OCI-LY1 (cell line): ENCODE results near the gene DYRK3.
A peak's percentile ranks its signal among the peaks of the same experiment; 100 is the strongest.

Source experiments
- H2AFZ ChIP-seq: fragments of 200-600 bp; sonication (generic), shearing (Covaris generic); 2 replicates; pipeline ENCODE4 v1.6.0; 2014; ENCODE audit warnings: antibody characterized with exemption, mild to moderate bottlenecking, low read length
- H3F3A ChIP-seq: fragments of 200-600 bp; sonication (generic), shearing (Covaris generic); 2 replicates; pipeline ENCODE4 v1.6.0; 2014; ENCODE audit warnings: mild to moderate bottlenecking, antibody characterized with exemption, low read length, moderate library complexity; ENCODE audit not compliant: insufficient read depth
- H3K27ac ChIP-seq: fragments of 200-600 bp; sonication (generic); 2 replicates; pipeline ENCODE4 v1.5.1; 2014; ENCODE audit warnings: low read length, mixed run types, mild to moderate bottlenecking, low read depth; ENCODE audit not compliant: poor library complexity, severe bottlenecking
- H3K27me3 ChIP-seq: fragments of 200-600 bp; sonication (generic); 2 replicates; pipeline ENCODE4 v1.6.0; 2014; ENCODE audit warnings: antibody characterized with exemption, mild to moderate bottlenecking, low read length, moderate library complexity; ENCODE audit not compliant: insufficient read depth
- H3K36me3 ChIP-seq: fragments of 200-600 bp; sonication (generic); 2 replicates; pipeline ENCODE4 v1.6.1; 2014; ENCODE audit warnings: mild to moderate bottlenecking, antibody characterized with exemption, low read length, moderate library complexity, mixed read lengths; ENCODE audit not compliant: insufficient read depth
- H3K4me1 ChIP-seq: fragments of 200-600 bp; sonication (generic); 2 replicates; pipeline ENCODE4 v1.5.1; 2014; ENCODE audit warnings: mild to moderate bottlenecking, low read length, moderate library complexity; ENCODE audit not compliant: insufficient read depth, severe bottlenecking
- H3K4me2 ChIP-seq: fragments of 200-600 bp; sonication (generic), shearing (Covaris generic); 2 replicates; pipeline ENCODE4 v1.6.1; 2014; ENCODE audit warnings: low read length
- H3K4me3 ChIP-seq: fragments of 200-600 bp; sonication (generic); 2 replicates; pipeline ENCODE4 v1.5.1; 2014; ENCODE audit warnings: low read length, low read depth, mild to moderate bottlenecking, mixed read lengths; ENCODE audit not compliant: poor library complexity, severe bottlenecking
- H3K79me2 ChIP-seq: fragments of 200-600 bp; shearing (Covaris generic); 2 replicates; pipeline ENCODE4 v1.6.1; 2016; ENCODE audit warnings: mixed run types, low read length, mixed read lengths; ENCODE audit not compliant: insufficient read depth
- H3K9ac ChIP-seq: fragments of 200-600 bp; sonication (generic), shearing (Covaris generic); 2 replicates; pipeline ENCODE4 v1.6.1; 2014; ENCODE audit warnings: mild to moderate bottlenecking, low read length, mixed read lengths
- H3K9me2 ChIP-seq: fragments of 200-600 bp; sonication (generic), shearing (Covaris generic); 2 replicates; pipeline ENCODE4 v1.6.1; 2014; ENCODE audit warnings: low read depth, mild to moderate bottlenecking, low read length, mixed read lengths
- H3K9me3 ChIP-seq: fragments of 200-600 bp; shearing (Covaris generic); 2 replicates; pipeline ENCODE4 v1.6.1; 2014; ENCODE audit warnings: low read length, mixed read lengths
- H4K20me1 ChIP-seq: fragments of 200-600 bp; sonication (generic), shearing (Covaris generic); 2 replicates; pipeline ENCODE4 v1.6.0; 2016; ENCODE audit warnings: mild to moderate bottlenecking, low read length; ENCODE audit not compliant: insufficient read depth
- EZH2 ChIP-seq: fragments of 200-600 bp; sonication (generic), shearing (Covaris generic); IDR thresholded peaks from 2 replicates; pipeline ENCODE4 v1.8.0; 2017; ENCODE audit warnings: borderline replicate concordance, mixed run types, mild to moderate bottlenecking, antibody characterized with exemption, low read length, moderate library complexity, mixed read lengths
- TF ChIP-seq, protein P1 (sequence below): fragments of 200-600 bp; sonication (generic), shearing (Covaris generic); IDR thresholded peaks from 2 replicates; pipeline ENCODE4 v1.5.1; 2017; ENCODE audit warnings: mild to moderate bottlenecking, antibody characterized with exemption, low read length, moderate library complexity, mixed read lengths

The DYRK3 gene

DNA sequence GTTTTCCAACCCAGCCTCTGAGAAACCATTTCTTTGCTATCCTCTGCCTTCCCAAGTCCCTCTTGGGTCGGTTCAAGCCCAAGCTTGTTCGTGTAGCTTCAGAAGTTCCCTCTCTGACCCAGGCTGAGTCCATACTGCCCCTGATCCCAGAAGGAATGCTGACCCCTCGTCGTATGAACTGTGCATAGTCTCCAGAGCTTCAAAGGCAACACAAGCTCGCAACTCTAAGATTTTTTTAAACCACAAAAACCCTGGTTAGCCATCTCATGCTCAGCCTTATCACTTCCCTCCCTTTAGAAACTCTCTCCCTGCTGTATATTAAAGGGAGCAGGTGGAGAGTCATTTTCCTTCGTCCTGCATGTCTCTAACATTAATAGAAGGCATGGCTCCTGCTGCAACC is 46.8 kb upstream of the DYRK3 start:
- Histone ChIP-seq H3K27ac (no peak overlapping the region), H3K4me1 (peaks cover 6% of the 10 kb centered on the region), H3F3A (no peaks in the 10 kb centered on the region), H3K9me3 (no peaks in the 10 kb centered on the region), H3K4me3 (no peak overlapping the region), H2AFZ (no peak overlapping the region), H3K36me3 (peaks cover 90% of the 10 kb centered on the region), H4K20me1 (no peaks in the 10 kb centered on the region), H3K9ac (no peak overlapping the region), H3K9me2 (no peaks in the 10 kb centered on the region), H3K4me2 (no peak overlapping the region), H3K79me2 (no peaks in the 10 kb centered on the region), H3K27me3 (no peaks in the 10 kb centered on the region)
- no peak for TF ChIP-seq EZH2
- TF ChIP-seq, protein P1, sequence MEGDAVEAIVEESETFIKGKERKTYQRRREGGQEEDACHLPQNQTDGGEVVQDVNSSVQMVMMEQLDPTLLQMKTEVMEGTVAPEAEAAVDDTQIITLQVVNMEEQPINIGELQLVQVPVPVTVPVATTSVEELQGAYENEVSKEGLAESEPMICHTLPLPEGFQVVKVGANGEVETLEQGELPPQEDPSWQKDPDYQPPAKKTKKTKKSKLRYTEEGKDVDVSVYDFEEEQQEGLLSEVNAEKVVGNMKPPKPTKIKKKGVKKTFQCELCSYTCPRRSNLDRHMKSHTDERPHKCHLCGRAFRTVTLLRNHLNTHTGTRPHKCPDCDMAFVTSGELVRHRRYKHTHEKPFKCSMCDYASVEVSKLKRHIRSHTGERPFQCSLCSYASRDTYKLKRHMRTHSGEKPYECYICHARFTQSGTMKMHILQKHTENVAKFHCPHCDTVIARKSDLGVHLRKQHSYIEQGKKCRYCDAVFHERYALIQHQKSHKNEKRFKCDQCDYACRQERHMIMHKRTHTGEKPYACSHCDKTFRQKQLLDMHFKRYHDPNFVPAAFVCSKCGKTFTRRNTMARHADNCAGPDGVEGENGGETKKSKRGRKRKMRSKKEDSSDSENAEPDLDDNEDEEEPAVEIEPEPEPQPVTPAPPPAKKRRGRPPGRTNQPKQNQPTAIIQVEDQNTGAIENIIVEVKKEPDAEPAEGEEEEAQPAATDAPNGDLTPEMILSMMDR, result no peak

DNA sequence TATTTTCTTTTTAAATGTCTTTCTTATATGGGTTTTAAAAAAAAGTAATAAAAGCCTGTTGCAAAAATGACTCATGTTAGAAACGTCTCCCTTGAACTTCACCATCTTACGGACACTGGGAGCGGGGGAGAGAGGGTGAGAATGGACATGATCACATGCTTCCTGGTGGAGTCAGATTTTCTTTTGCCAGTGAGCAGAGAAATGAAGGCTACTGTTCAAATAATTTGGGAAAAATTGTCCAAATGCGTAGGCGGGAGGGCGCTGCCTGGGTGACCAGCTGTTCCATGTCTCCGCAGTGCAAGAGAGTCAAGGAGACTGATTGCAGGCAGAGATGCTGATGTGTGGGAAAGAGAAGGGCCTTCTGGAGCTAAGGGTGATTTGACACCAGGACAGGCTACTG is 46.1 kb upstream of the DYRK3 start:
- TF ChIP-seq EZH2, result no peak
- TF ChIP-seq, protein P1, result no peak
- Histone ChIP-seq H4K20me1 (no peaks in the 10 kb centered on the region), H3K79me2 (no peaks in the 10 kb centered on the region), H2AFZ (no peak overlapping the region), H3K9me2 (no peaks in the 10 kb centered on the region), H3F3A (no peaks in the 10 kb centered on the region), H3K9ac (no peak overlapping the region), H3K4me3 (no peak overlapping the region), H3K27me3 (no peaks in the 10 kb centered on the region), H3K27ac (no peak overlapping the region), H3K9me3 (no peaks in the 10 kb centered on the region), H3K4me2 (no peak overlapping the region), H3K4me1 (peaks cover 6% of the 10 kb centered on the region), H3K36me3 (peaks cover 91% of the 10 kb centered on the region)

DNA sequence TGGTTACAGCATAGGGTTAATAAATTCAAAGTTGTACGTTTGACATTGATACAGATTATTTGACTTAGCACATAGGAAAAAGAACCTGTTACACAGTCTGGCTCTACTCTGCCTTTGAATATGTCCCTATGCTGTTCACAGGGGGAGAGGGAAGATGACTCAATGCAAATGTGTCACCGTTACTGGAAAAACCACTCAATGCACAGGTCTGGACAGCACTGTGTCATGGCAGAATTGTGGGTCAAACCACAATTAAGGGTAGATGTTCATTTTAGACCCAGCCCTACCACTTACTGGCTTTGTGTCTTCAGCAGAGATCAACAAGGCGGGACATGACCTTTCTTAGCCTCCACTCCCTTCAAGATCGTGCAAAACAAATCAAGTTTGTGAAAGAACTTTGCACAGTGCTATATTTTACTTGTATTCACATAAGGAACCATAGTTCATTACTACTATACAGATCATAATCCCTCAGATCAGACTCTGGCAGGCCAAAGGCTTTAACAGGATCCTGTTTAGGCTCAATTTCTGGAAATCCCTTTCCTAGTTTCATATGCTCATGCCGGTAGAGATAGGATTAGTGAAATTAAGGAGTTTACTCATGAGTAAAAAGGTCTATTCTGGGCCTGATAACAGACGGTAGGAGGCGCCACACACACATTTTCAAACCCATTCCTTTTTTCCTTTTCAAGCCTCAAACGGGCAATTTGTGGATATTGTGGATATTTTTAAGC is 45.1 kb upstream of the DYRK3 start:
- no peak overlapping the region for H3K4me2 ChIP-seq
- TF ChIP-seq, protein P1, result peak; percentile 75
- TF ChIP-seq EZH2, result no peak
- H3K27me3 ChIP-seq, result no peaks in the 10 kb centered on the region
- H3K4me1 ChIP-seq, result peaks cover 6% of the 10 kb centered on the region
- H2AFZ ChIP-seq, result no peak overlapping the region
- H3K4me3 ChIP-seq, result no peak overlapping the region
- no peaks in the 10 kb centered on the region for H3K9me3 ChIP-seq
- H3K9me2 ChIP-seq, result no peaks in the 10 kb centered on the region
- no peak overlapping the region for H3K9ac ChIP-seq
- no peaks in the 10 kb centered on the region for H3F3A ChIP-seq
- no peak overlapping the region for H3K27ac ChIP-seq
- no peaks in the 10 kb centered on the region for H4K20me1 ChIP-seq
- no peaks in the 10 kb centered on the region for H3K79me2 ChIP-seq
- peaks cover 91% of the 10 kb centered on the region for H3K36me3 ChIP-seq
